GM18870 (cell line): ENCODE measurements around the gene RPIA.
"Not testable (repeated sequence)": the region's sequence is repeated elsewhere in the genome, so short reads cannot be mapped to it uniquely, and the experiment has no call there.

Experiments
- ATAC-seq: cut with Tn5 transposase; IDR thresholded peaks from one replicate; pipeline ENCODE4 v1.9.1; 2021; ENCODE audit warnings: moderate library complexity; ENCODE audit not compliant: unreplicated experiment

Gene RPIA

GRCh38 chr2:88733155-88733902 is 41.9 kb downstream of the RPIA start:
- ATAC-seq: no peak

- no peak for ATAC-seq
Observed at GRCh38 chr2:88735133-88735532, 43.7 kb downstream of the RPIA start.

- no peak for ATAC-seq
Observed at GRCh38 chr2:88735853-88736252, 44.4 kb downstream of the RPIA start.

GRCh38 chr2:88736437-88736836 is 45.0 kb downstream of the RPIA start:
- no peak for ATAC-seq

GRCh38 chr2:88737385-88737784 is 45.9 kb downstream of the RPIA start:
- no peak for ATAC-seq

GRCh38 chr2:88738271-88738670 is 46.8 kb downstream of the RPIA start:
- no peak for ATAC-seq

- ATAC-seq: peak; percentile 81
Observed at GRCh38 chr2:88739985-88740600, 48.6 kb downstream of the RPIA start.

- ATAC-seq: no peak
Observed at GRCh38 chr2:88746929-88747490, 55.5 kb downstream of the RPIA start.

GRCh38 chr2:88747990-88748389 is 56.5 kb downstream of the RPIA start:
- no peak for ATAC-seq

GRCh38 chr2:88751768-88752167 is 60.3 kb downstream of the RPIA start:
- no peak for ATAC-seq

GRCh38 chr2:88753833-88754584 is 62.5 kb downstream of the RPIA start:
- peak; percentile 87 for ATAC-seq

- ATAC-seq: peak; percentile 33
Observed at GRCh38 chr2:88754585-88755320, 63.3 kb downstream of the RPIA start.

- no peak for ATAC-seq
Observed at GRCh38 chr2:88755836-88756235, 64.4 kb downstream of the RPIA start.

GRCh38 chr2:88757025-88757424 is 65.6 kb downstream of the RPIA start:
- ATAC-seq: no peak

- not testable (repeated sequence) for ATAC-seq
Observed at GRCh38 chr2:88758702-88759101, 67.2 kb downstream of the RPIA start.

- ATAC-seq: no peak
Observed at GRCh38 chr2:88760819-88761598, 69.5 kb downstream of the RPIA start.

- ATAC-seq: no peak
Observed at GRCh38 chr2:88764141-88764849, 72.8 kb downstream of the RPIA start.

- ATAC-seq: no peak
Observed at GRCh38 chr2:88764850-88765153, 73.3 kb downstream of the RPIA start.

GRCh38 chr2:88765154-88765888 is 73.8 kb downstream of the RPIA start:
- no peak for ATAC-seq
